ENCODE data around the gene RGMA. TPM values are rescaled to one million over a fixed set of nuclear protein-coding genes. Genes with fewer than 3 reads are reported as not detected.

Gene RGMA
- total and polyA plus RNA-seq, 2 donors (not counting 3 experiments of a cell fraction or from before 2014, with no cell fraction given) = 0.06 to 0.13 TPM

GRCh38 chr15:93035092-93035915 lies 53.7 kb downstream of the RGMA start:
- Histone ChIP-seq H3K9me3 (replicated peaks; ENCODE audit: control insufficient read depth, insufficient read depth, low read length) (no peaks in the 10 kb centered on the region), H3K4me1 (ENCODE audit: control insufficient read depth, extremely low read depth, insufficient read depth, low read length) (no peaks in the 10 kb centered on the region), H3K4me3 (replicated peaks in 1 of 3; ENCODE audit: insufficient read depth in 1 of 3, low read depth in 1 of 3, low read length in 3 of 3) (no peak overlapping the region), H3K79me2 (ENCODE audit: control insufficient read depth, insufficient read depth, low read length) (no peaks in the 10 kb centered on the region), H2AFZ (ENCODE audit: low read depth, low read length) (no peak overlapping the region), H3K9ac (replicated peaks; ENCODE audit: extremely low read depth, insufficient read depth, low read length) (no peak overlapping the region), H4K20me1 (replicated peaks; ENCODE audit: control insufficient read depth, extremely low read depth, insufficient read depth, low read length) (no peaks in the 10 kb centered on the region), H3K36me3 (ENCODE audit: control insufficient read depth in 2 of 2, extremely low read depth in 1 of 2, insufficient read depth in 2 of 2, low read length in 2 of 2) (no peaks in the 10 kb centered on the region), H3K9me1 (replicated peaks; ENCODE audit: control insufficient read depth, extremely low read depth, insufficient read depth, low read length) (no peaks in the 10 kb centered on the region), H3K4me2 (ENCODE audit: insufficient read depth, low read length) (no peak overlapping the region), H3K27me3 (ENCODE audit: control insufficient read depth in 2 of 2, insufficient read depth in 2 of 2, low read length in 2 of 2) (no peaks in the 10 kb centered on the region), H3K27ac (ENCODE audit: insufficient read depth, low read depth, low read length) (no peak overlapping the region)
- intact Hi-C loops (cut with micrococcal nuclease) = no loop called here
- FAIRE-seq (no peak), DNase-seq (ENCODE audit: low read depth, low spot score) (no peak)
- BruUV-seq (replicated peaks) = no TSS peak
- TF ChIP-seq EZH2 (IDR thresholded peaks at IDR 0.05; ENCODE audit: borderline replicate concordance, low read depth, low read length, severe bottlenecking) (no peak), FOS (IDR thresholded peaks at IDR 0.05; ENCODE audit: borderline replicate concordance, insufficient read depth, low read length) (no peak), CTCF (IDR thresholded peaks at IDR 0.05; ENCODE audit: extremely low read depth in 1 of 2, insufficient read depth in 1 of 2, low read depth in 1 of 2, low read length in 2 of 2) (no peak), POLR2A (IDR thresholded peaks at IDR 0.05; ENCODE audit: low read depth, low read length) (no peak), GATA2 (IDR thresholded peaks at IDR 0.05; ENCODE audit: insufficient read depth, insufficient read length, low read depth, low read length) (no peak), JUN (IDR thresholded peaks at IDR 0.05; ENCODE audit: borderline replicate concordance, insufficient read depth, insufficient read length, low read depth) (no peak), MYC (IDR thresholded peaks at IDR 0.05; ENCODE audit: low read depth, low read length) (no peak)
- TF ChIP-seq, protein P1, sequence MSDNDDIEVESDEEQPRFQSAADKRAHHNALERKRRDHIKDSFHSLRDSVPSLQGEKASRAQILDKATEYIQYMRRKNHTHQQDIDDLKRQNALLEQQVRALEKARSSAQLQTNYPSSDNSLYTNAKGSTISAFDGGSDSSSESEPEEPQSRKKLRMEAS (IDR thresholded peaks at IDR 0.05; ENCODE audit: insufficient read depth, insufficient read length) = no peak
- POLR2A ChIA-PET = no interaction called here
- dilution Hi-C loops (cut with MboI; ENCODE audit: extremely low pct_ligation_motif_present, low sequenced_read_pairs) = no loop called here
- CTCF ChIA-PET = interaction anchor here (0.7 to 4.8 kb wide), 3 partner anchors 17 to 1289 kb away, joined by 3 to 29 read pairs (median 3); no protein-coding TSS in a partner anchor
